Liver (tissue), 9 donors: ENCODE measurements around the gene TIGIT. TPM values are rescaled to one million over a fixed set of nuclear protein-coding genes. Genes with fewer than 3 reads are reported as not detected.

Source experiments
- DNase-seq: peaks from one replicate; pipeline ENCODE4 v3.0.0-alpha.2; 2017; ENCODE audit warnings: low spot score
- H3K27ac ChIP-seq, 2 donors: one replicate each; pipeline ENCODE4 v1.7.0; 2013; ENCODE audit warnings: inconsistent platforms in 2 of 2, low read length in 2 of 2, control low read depth in 1 of 2, low read depth in 1 of 2, mild to moderate bottlenecking in 1 of 2
- H3K27me3 ChIP-seq, 4 donors: one replicate each; pipeline versions ENCODE4 v1.6.1 to v1.7.0; 2013; ENCODE audit warnings: low read length in 3 of 4, inconsistent platforms in 1 of 4, mild to moderate bottlenecking in 1 of 4, moderate library complexity in 1 of 4; ENCODE audit not compliant: control insufficient read depth in 4 of 4, insufficient read depth in 4 of 4
- H3K36me3 ChIP-seq, 4 donors: one replicate each; pipeline versions ENCODE4 v1.6.1 to v1.7.0; 2013; ENCODE audit warnings: low read length in 3 of 4, mild to moderate bottlenecking in 3 of 4, low read depth in 1 of 4, moderate library complexity in 1 of 4; ENCODE audit not compliant: control insufficient read depth in 4 of 4, insufficient read depth in 3 of 4
- H3K4me1 ChIP-seq, 4 donors: one replicate each; pipeline versions ENCODE4 v1.6.1 to v1.7.0; 2013; ENCODE audit warnings: low read length in 3 of 4, mild to moderate bottlenecking in 3 of 4, moderate library complexity in 1 of 4; ENCODE audit not compliant: control insufficient read depth in 4 of 4, insufficient read depth in 4 of 4
- H3K4me3 ChIP-seq, 3 donors: one replicate each; pipeline versions ENCODE4 v1.6.1 to v1.7.0; 2013; ENCODE audit warnings: low read length in 3 of 3, control low read depth in 1 of 3, low read depth in 1 of 3, mild to moderate bottlenecking in 1 of 3
- H3K9ac ChIP-seq, 2 donors: one replicate each; pipeline ENCODE4 v1.7.0; 2013; ENCODE audit warnings: low read length in 2 of 2, mild to moderate bottlenecking in 2 of 2, moderate library complexity in 2 of 2, control low read depth in 1 of 2, low read depth in 1 of 2
- H3K9me3 ChIP-seq, 4 donors: one replicate each; pipeline versions ENCODE4 v1.6.1 to v1.7.0; 2013; ENCODE audit warnings: low read length in 3 of 4; ENCODE audit not compliant: control insufficient read depth in 4 of 4
- ATF3 ChIP-seq: IDR thresholded peaks from 2 replicates; pipeline ENCODE4 v1.6.1; 2016; ENCODE audit warnings: antibody characterized with exemption
- CTCF ChIP-seq: fragments of 150-350 bp; IDR thresholded peaks from 2 replicates; pipeline ENCODE4 v1.5.1; 2017; ENCODE audit warnings: improper control_type of control experiment, low read depth, low read length; ENCODE audit not compliant: missing input control
- EGR1 ChIP-seq, 2 donors: IDR thresholded peaks; 2 replicates each; pipeline ENCODE4 v1.6.1; 2016 to 2018; ENCODE audit warnings: antibody characterized with exemption in 2 of 2, low read depth in 2 of 2
- FOXA1 ChIP-seq: IDR thresholded peaks from 2 replicates; pipeline ENCODE4 v1.6.1; 2016; ENCODE audit warnings: antibody characterized with exemption
- FOXA2 ChIP-seq: IDR thresholded peaks from 2 replicates; pipeline ENCODE4 v1.6.1; 2016; ENCODE audit warnings: antibody characterized with exemption
- GABPA ChIP-seq, 2 donors: IDR thresholded peaks in 1 of 2; conservative IDR thresholded peaks in 1 of 2; 2 replicates each; pipeline ENCODE4 v1.6.1; 2016; ENCODE audit warnings: antibody characterized with exemption in 2 of 2, mild to moderate bottlenecking in 1 of 2, moderate library complexity in 1 of 2
- HNF4A ChIP-seq, 2 donors: conservative IDR thresholded peaks; 2 replicates each; pipeline ENCODE4 v1.6.1; 2016; ENCODE audit warnings: antibody characterized with exemption in 2 of 2, mild to moderate bottlenecking in 2 of 2
- HNF4G ChIP-seq: IDR thresholded peaks from 2 replicates; pipeline ENCODE4 v1.6.1; 2016; ENCODE audit warnings: antibody characterized with exemption
- JUND ChIP-seq, 2 donors: IDR thresholded peaks; 2 replicates each; pipeline ENCODE4 v1.6.1; 2016; ENCODE audit warnings: antibody characterized with exemption in 2 of 2
- MAX ChIP-seq: IDR thresholded peaks from 2 replicates; pipeline ENCODE4 v1.6.1; 2016; ENCODE audit warnings: antibody characterized with exemption
- NR2F2 ChIP-seq: IDR thresholded peaks from 2 replicates; pipeline ENCODE4 v1.6.1; 2016; ENCODE audit warnings: antibody characterized with exemption
- RAD21 ChIP-seq, 2 donors: IDR thresholded peaks; 2 replicates each; pipeline ENCODE4 v1.6.1; 2016; ENCODE audit warnings: antibody characterized with exemption in 2 of 2, mild to moderate bottlenecking in 2 of 2
- REST ChIP-seq: IDR thresholded peaks from 2 replicates; pipeline ENCODE4 v1.6.1; 2016; ENCODE audit warnings: antibody characterized with exemption, mild to moderate bottlenecking
- RXRA ChIP-seq, 2 donors: IDR thresholded peaks; 2 replicates each; pipeline ENCODE4 v1.6.1; 2017 to 2018; ENCODE audit warnings: antibody characterized with exemption in 2 of 2, mild to moderate bottlenecking in 1 of 2
- SP1 ChIP-seq: IDR thresholded peaks from 2 replicates; pipeline ENCODE4 v1.6.1; 2018; ENCODE audit warnings: antibody characterized with exemption, mild to moderate bottlenecking
- TAF1 ChIP-seq: conservative IDR thresholded peaks from 2 replicates; pipeline ENCODE4 v1.6.1; 2016; ENCODE audit warnings: antibody characterized with exemption, mild to moderate bottlenecking
- YY1 ChIP-seq: IDR thresholded peaks from 2 replicates; pipeline ENCODE4 v1.6.1; 2016; ENCODE audit warnings: antibody characterized with exemption, mild to moderate bottlenecking
- ZBTB33 ChIP-seq: IDR thresholded peaks from 2 replicates; pipeline ENCODE4 v1.6.1; 2016; ENCODE audit warnings: antibody characterized with exemption
- WGBS: extraction: QIAGEN DNeasy Blood & Tissue Kit; methylation state at CpG from one replicate; pipeline ENCODE4 v1.1.7; 2013; 5-methylcytosine and 5-hydroxymethylcytosine counted together
- polyA plus RNA-seq, 2 donors: library from polyadenylated mRNA; stranded (reverse) in 1 of 2; unstranded in 1 of 2; fragments of 200-250 nt in 1 of 2; fragments of >200 nt in 1 of 2; fragmentation: Nextera tagmentation in 1 of 2; extraction: Ambion mirVana in 1 of 2; gene quantifications; one replicate each; pipeline versions ENCODE4 v1.2.1 to v1.2.3, GENCODE V29; 2013 to 2015
- total RNA-seq, 2 donors: library from RNA; depleted of rRNA; stranded (reverse); fragments of >200 nt; gene quantifications; one replicate each; pipeline ENCODE4 v1.2.3, GENCODE V29; 2014
- donor health status: healthy.
- donor health status: healthy.
- donor health status: healthy.
- donor health status: healthy.
- donor health status: healthy.

The TIGIT gene
- total and polyA plus RNA-seq, 4 donors = 0.06 to 0.92 (median 0.38) TPM

- 98% methylated on average over 9 of the region's 9 CpGs for WGBS
- Histone ChIP-seq H3K9me3 (peaks cover 0 to 4% (median 0%) of the 10 kb centered on the region in 4 donors), H3K9ac (no peak overlapping the region), H3K36me3 (peaks cover 9 to 32% (median 26%) of the 10 kb centered on the region in 4 donors), H3K4me1 (no peaks in the 10 kb centered on the region), H3K4me3 (no peak overlapping the region), H3K27me3 (no peaks in the 10 kb centered on the region), H3K27ac (no peak overlapping the region)
- DNase-seq = no peak
- TF ChIP-seq ZBTB33 = no peak
- TF ChIP-seq CTCF = no peak
- no peak for TF ChIP-seq GABPA (IDR thresholded peaks at IDR 0.05 in 1 of 2, conservative IDR thresholded peaks at IDR 0.05 in 1 of 2)
- no peak for TF ChIP-seq REST
- no peak for TF ChIP-seq RAD21 (IDR thresholded peaks at IDR 0.05)
- TF ChIP-seq MAX = no peak
- no peak for TF ChIP-seq ATF3
- no peak for TF ChIP-seq NR2F2
- TF ChIP-seq TAF1 = no peak
- no peak for TF ChIP-seq HNF4A (conservative IDR thresholded peaks at IDR 0.05)
- TF ChIP-seq RXRA (IDR thresholded peaks at IDR 0.05) = no peak
- no peak for TF ChIP-seq YY1
- TF ChIP-seq FOXA1 = no peak
Observed at GRCh38 chr3:114351822-114352145, 58.0 kb downstream of the TIGIT start.

GRCh38 chr3:114355653-114356052, 61.8 kb downstream of the TIGIT start:
- Histone ChIP-seq H3K27ac (no peak overlapping the region), H3K27me3 (no peaks in the 10 kb centered on the region), H3K9me3 (peaks cover 0 to 4% (median 0%) of the 10 kb centered on the region in 4 donors), H3K36me3 (peaks cover 6 to 19% (median 11%) of the 10 kb centered on the region in 4 donors), H3K9ac (no peak overlapping the region), H3K4me1 (no peaks in the 10 kb centered on the region), H3K4me3 (no peak overlapping the region)
- DNase-seq = no peak
- TF ChIP-seq EGR1 (IDR thresholded peaks at IDR 0.05; ENCODE audit: low read depth in 2 of 2) (no peak), NR2F2 (no peak), SP1 (no peak), HNF4A (conservative IDR thresholded peaks at IDR 0.05) (no peak), MAX (no peak), FOXA1 (no peak), ZBTB33 (no peak), RXRA (IDR thresholded peaks at IDR 0.05) (no peak), REST (no peak), YY1 (no peak), JUND (IDR thresholded peaks at IDR 0.05) (no peak), FOXA2 (no peak), HNF4G (no peak), TAF1 (no peak), GABPA (IDR thresholded peaks at IDR 0.05 in 1 of 2, conservative IDR thresholded peaks at IDR 0.05 in 1 of 2) (no peak)
